GM19193 (cell line): ENCODE measurements around the gene FAM118A.

ENCODE experiments used
- POLR2A ChIP-seq: IDR thresholded peaks from 4 replicates; pipeline ENCODE4 v1.6.1; 2011; ENCODE audit not compliant: insufficient read depth, insufficient read length; ENCODE audit errors: extremely low read depth

Gene FAM118A

GRCh38 chr22:45314054-45314721, 4.5 kb downstream of the FAM118A start:
- no peak for TF ChIP-seq POLR2A

- no peak for TF ChIP-seq POLR2A
Observed at GRCh38 chr22:45314786-45315185, 5.1 kb downstream of the FAM118A start.

GRCh38 chr22:45316796-45317526, 7.2 kb downstream of the FAM118A start:
- no peak for TF ChIP-seq POLR2A

- TF ChIP-seq POLR2A, result no peak
Observed at GRCh38 chr22:45317551-45318167, 7.9 kb downstream of the FAM118A start.

GRCh38 chr22:45318168-45318557, 8.4 kb downstream of the FAM118A start:
- TF ChIP-seq POLR2A, result no peak

GRCh38 chr22:45318558-45319323, 9.0 kb downstream of the FAM118A start:
- no peak for TF ChIP-seq POLR2A

GRCh38 chr22:45319324-45319685, 9.6 kb downstream of the FAM118A start:
- TF ChIP-seq POLR2A, result no peak

GRCh38 chr22:45320357-45320976, 10.7 kb downstream of the FAM118A start:
- no peak for TF ChIP-seq POLR2A

GRCh38 chr22:45321827-45322226, 12.1 kb downstream of the FAM118A start:
- no peak for TF ChIP-seq POLR2A

- TF ChIP-seq POLR2A, result no peak
Observed at GRCh38 chr22:45322873-45323525, 13.3 kb downstream of the FAM118A start.

GRCh38 chr22:45323695-45324094, 14.0 kb downstream of the FAM118A start:
- TF ChIP-seq POLR2A, result no peak

- no peak for TF ChIP-seq POLR2A
Observed at GRCh38 chr22:45324311-45324711, 14.6 kb downstream of the FAM118A start.

GRCh38 chr22:45328822-45329529, 19.2 kb downstream of the FAM118A start:
- TF ChIP-seq POLR2A, result no peak

GRCh38 chr22:45329530-45329936, 19.8 kb downstream of the FAM118A start:
- no peak for TF ChIP-seq POLR2A
